HG03135 (cell line): ENCODE measurements around the gene SCNM1.
A peak's percentile ranks its signal among the peaks of the same experiment; 100 is the strongest.
"Not testable (repeated sequence)": the region's sequence is repeated elsewhere in the genome, so short reads cannot be mapped to it uniquely, and the experiment has no call there.

Source experiments
- ATAC-seq: cut with Tn5 transposase; IDR thresholded peaks from one replicate; pipeline ENCODE4 v1.9.1; 2021; ENCODE audit warnings: mild to moderate bottlenecking, moderate library complexity; ENCODE audit not compliant: unreplicated experiment

SCNM1 gene

GRCh38 chr1:151192047-151192446 lies 26.1 kb downstream of the SCNM1 start:
- ATAC-seq, result no peak

- ATAC-seq, result no peak
Measured at GRCh38 chr1:151193304-151193703, 27.4 kb downstream of the SCNM1 start.

GRCh38 chr1:151193856-151194255 lies 27.9 kb downstream of the SCNM1 start:
- ATAC-seq, result no peak

- not testable (repeated sequence) for ATAC-seq
Measured at GRCh38 chr1:151194894-151195594, 29.1 kb downstream of the SCNM1 start.

- no peak for ATAC-seq
Measured at GRCh38 chr1:151196292-151196800, 30.4 kb downstream of the SCNM1 start.

- ATAC-seq, result no peak
Measured at GRCh38 chr1:151197863-151198253, 31.9 kb downstream of the SCNM1 start.

- peak; percentile 82 for ATAC-seq
Measured at GRCh38 chr1:151198254-151199127, 32.5 kb downstream of the SCNM1 start, which contains the start of gene PIP5K1A. Gene PIP5K1A (plus strand): TSS chr1:151198552. CDS start chr1:151198997, 445 bp downstream.

GRCh38 chr1:151199873-151200581 lies 34.1 kb downstream of the SCNM1 start:
- ATAC-seq, result no peak

GRCh38 chr1:151205381-151205965 lies 39.5 kb downstream of the SCNM1 start:
- not testable (repeated sequence) for ATAC-seq

- no peak for ATAC-seq
Measured at GRCh38 chr1:151210830-151211229, 44.9 kb downstream of the SCNM1 start.

- ATAC-seq, result no peak
Measured at GRCh38 chr1:151211972-151212705, 46.2 kb downstream of the SCNM1 start.

- ATAC-seq, result no peak
Measured at GRCh38 chr1:151213560-151213959, 47.6 kb downstream of the SCNM1 start.
